ENCODE measurements around the gene BABAM2.

BABAM2 gene

GRCh38 chr2:28160986-28161425 is 270.5 kb downstream of the BABAM2 start:
- DNase-seq (ENCODE audit: low read depth in 3 of 3) = no peak

- DNase-seq (ENCODE audit: low read depth in 3 of 3) = no peak
These were observed 270.9 kb downstream of the BABAM2 start for GRCh38 chr2:28161466-28161865.

GRCh38 chr2:28162564-28162963 is 272.0 kb downstream of the BABAM2 start:
- DNase-seq (ENCODE audit: low read depth in 3 of 3) = no peak

- DNase-seq (ENCODE audit: low read depth in 3 of 3) = no peak
These were observed 272.5 kb downstream of the BABAM2 start for GRCh38 chr2:28163028-28163427.

- no peak for DNase-seq (ENCODE audit: low read depth in 3 of 3)
These were observed 273.2 kb downstream of the BABAM2 start for GRCh38 chr2:28163627-28164279.

GRCh38 chr2:28164280-28164801 is 273.8 kb downstream of the BABAM2 start:
- no peak for DNase-seq (ENCODE audit: low read depth in 3 of 3)

- no peak for DNase-seq (ENCODE audit: low read depth in 3 of 3)
These were observed 274.6 kb downstream of the BABAM2 start for GRCh38 chr2:28165087-28165635.

GRCh38 chr2:28166956-28167355 is 276.4 kb downstream of the BABAM2 start:
- no peak for DNase-seq (ENCODE audit: low read depth in 3 of 3)

- DNase-seq (ENCODE audit: low read depth in 3 of 3) = no peak
These were observed 277.8 kb downstream of the BABAM2 start for GRCh38 chr2:28168376-28168775.

GRCh38 chr2:28169492-28169891 is 279.0 kb downstream of the BABAM2 start:
- DNase-seq (ENCODE audit: low read depth in 3 of 3) = no peak

GRCh38 chr2:28172114-28172898 is 281.8 kb downstream of the BABAM2 start:
- DNase-seq (ENCODE audit: low read depth in 3 of 3) = no peak

- DNase-seq (ENCODE audit: low read depth in 3 of 3) = no peak
These were observed 282.8 kb downstream of the BABAM2 start for GRCh38 chr2:28173377-28173776.

GRCh38 chr2:28174211-28174610 is 283.7 kb downstream of the BABAM2 start:
- no peak for DNase-seq (ENCODE audit: low read depth in 3 of 3)

- no peak for DNase-seq (ENCODE audit: low read depth in 3 of 3)
These were observed 284.5 kb downstream of the BABAM2 start for GRCh38 chr2:28175028-28175427.

GRCh38 chr2:28178946-28179345 is 288.4 kb downstream of the BABAM2 start:
- DNase-seq (ENCODE audit: low read depth in 3 of 3) = no peak

- DNase-seq (ENCODE audit: low read depth in 3 of 3) = no peak
These were observed 291.3 kb downstream of the BABAM2 start for GRCh38 chr2:28181801-28182200.

GRCh38 chr2:28182348-28182747 is 291.8 kb downstream of the BABAM2 start:
- no peak for DNase-seq (ENCODE audit: low read depth in 3 of 3)

GRCh38 chr2:28185153-28185552 is 294.6 kb downstream of the BABAM2 start:
- no peak for DNase-seq (ENCODE audit: low read depth in 3 of 3)

- DNase-seq (ENCODE audit: low read depth in 3 of 3) = no peak
These were observed 295.4 kb downstream of the BABAM2 start for GRCh38 chr2:28185891-28186290.

GRCh38 chr2:28187186-28187585 is 296.7 kb downstream of the BABAM2 start:
- DNase-seq (ENCODE audit: low read depth in 3 of 3) = no peak

GRCh38 chr2:28188436-28188835 is 297.9 kb downstream of the BABAM2 start:
- DNase-seq (ENCODE audit: low read depth in 3 of 3) = no peak

GRCh38 chr2:28193630-28194403 is 303.3 kb downstream of the BABAM2 start:
- no peak for DNase-seq (ENCODE audit: low read depth in 3 of 3)
